ENCODE results near the gene FBXO45. TPM values are rescaled to one million over a fixed set of nuclear protein-coding genes. Genes with fewer than 3 reads are reported as not detected.

FBXO45 gene
- total and polyA plus RNA-seq, 2 of the 4 experiments (the other 2 are of a cell fraction) = 3.8 to 5.0 TPM

- DNase-seq (peak; percentile 34), ATAC-seq (ENCODE audit: low read depth) (no peak)
- H3K18ac ChIP-seq (ENCODE audit: low read depth, low read length) = no peak overlapping the region
- peaks cover 9% of the 10 kb centered on the region for H3K9me1 ChIP-seq (ENCODE audit: insufficient read depth, low read length)
- H3K56ac ChIP-seq (ENCODE audit: extremely low read depth, insufficient read depth, low read length) = no peak overlapping the region
- no peak overlapping the region for H3K4ac ChIP-seq (ENCODE audit: low read depth, low read length)
- no peaks in the 10 kb centered on the region for H4K20me1 ChIP-seq (ENCODE audit: insufficient read depth, low read length)
- in situ Hi-C loops (cut with MboI; ENCODE audit: low sequenced_read_pairs) (no loop called here), dilution Hi-C loops (cut with HindIII; ENCODE audit: low sequenced_read_pairs, unreplicated experiment) (no loop called here), intact Hi-C loops (cut with micrococcal nuclease) (no loop called here)
- H3K9me3 ChIP-seq (ENCODE audit: control insufficient read depth, insufficient read depth, low read length) = no peaks in the 10 kb centered on the region
- no peak overlapping the region for H4K91ac ChIP-seq (ENCODE audit: insufficient read depth, low read depth, low read length)
- 0 out of 2 replicates have a peak overlapping the region, but pooled peaks have one; percentile 21 for H2AK5ac ChIP-seq (ENCODE audit: low read depth, low read length)
- no peak overlapping the region for H2BK120ac ChIP-seq (ENCODE audit: low read depth, low read length)
- peaks cover 38 to 52% of the 10 kb centered on the region in 2 experiments for H3K79me1 ChIP-seq (ENCODE audit: low read depth in 1 of 2, low read length in 2 of 2)
- H3K36me3 ChIP-seq (ENCODE audit: control insufficient read depth, insufficient read depth, low read length) = peaks cover 7% of the 10 kb centered on the region
- H3K4me3 ChIP-seq (ENCODE audit: insufficient read depth, low read depth, low read length) = no peak overlapping the region
- no peak overlapping the region for H4K8ac ChIP-seq (ENCODE audit: low read depth in 2 of 2, low read length in 2 of 2)
- POLR2A ChIA-PET (ENCODE audit: unreplicated experiment) = no interaction called here
- H2BK5ac ChIP-seq (ENCODE audit: low read depth, low read length, poor library complexity, severe bottlenecking) = no peak overlapping the region
- H3K27ac ChIP-seq (ENCODE audit: insufficient read depth, low read length) = no peak overlapping the region
- H2AFZ ChIP-seq (replicated peaks; ENCODE audit: low read length, poor library complexity) = no peak overlapping the region
- no peaks in the 10 kb centered on the region for H3K27me3 ChIP-seq (ENCODE audit: control insufficient read depth, insufficient read depth, low read length)
- H4K5ac ChIP-seq (ENCODE audit: low read depth, low read length) = no peak overlapping the region
- no peak overlapping the region for H2BK15ac ChIP-seq (ENCODE audit: low read depth, low read length)
- no peak overlapping the region for H3K14ac ChIP-seq (replicated peaks; ENCODE audit: low read depth, low read length)
- H2AK9ac ChIP-seq (replicated peaks; ENCODE audit: low read depth, low read length, poor library complexity) = no peak overlapping the region
- 0 out of 2 replicates have a peak, but pooled peaks cover 1% of the 10 kb centered on the region for H3K4me1 ChIP-seq (ENCODE audit: control insufficient read depth, insufficient read depth, low read length)
- no peak overlapping the region for H3K4me2 ChIP-seq (ENCODE audit: low read depth, low read length)
- WGBS, 2 experiments (ENCODE audit: extremely low coverage in 2 of 2, insufficient read length in 1 of 2) = 100% methylated on average over 2 of the region's 9 CpGs; no CpG with 5 or more reads in 1 of the 2 experiments
- no peak overlapping the region for H3K9ac ChIP-seq (ENCODE audit: low read depth, low read length)
- no peak overlapping the region for H3K23ac ChIP-seq (ENCODE audit: low read depth, low read length)
- TF ChIP-seq, protein P1, sequence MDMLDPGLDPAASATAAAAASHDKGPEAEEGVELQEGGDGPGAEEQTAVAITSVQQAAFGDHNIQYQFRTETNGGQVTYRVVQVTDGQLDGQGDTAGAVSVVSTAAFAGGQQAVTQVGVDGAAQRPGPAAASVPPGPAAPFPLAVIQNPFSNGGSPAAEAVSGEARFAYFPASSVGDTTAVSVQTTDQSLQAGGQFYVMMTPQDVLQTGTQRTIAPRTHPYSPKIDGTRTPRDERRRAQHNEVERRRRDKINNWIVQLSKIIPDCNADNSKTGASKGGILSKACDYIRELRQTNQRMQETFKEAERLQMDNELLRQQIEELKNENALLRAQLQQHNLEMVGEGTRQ (IDR thresholded peaks at IDR 0.05; ENCODE audit: low read depth, low read length) = no peak
- peak; percentile 84 for TF ChIP-seq MAFK (IDR thresholded peaks at IDR 0.05; ENCODE audit: low read depth, low read length)
- no peak overlapping the region for H2BK20ac ChIP-seq (ENCODE audit: low read depth, low read length)
- BruUV-seq (replicated peaks) = no TSS peak
- CTCF ChIA-PET = no interaction called here
Observed at GRCh38 chr3:196563721-196564225, 4.7 kb upstream of the FBXO45 start.
